Jurkat, Clone E6-1 (cell line): ENCODE measurements around the gene FURIN. TPM values are rescaled to one million over a fixed set of nuclear protein-coding genes. Genes with fewer than 3 reads are reported as not detected.
"Not testable (repeated sequence)": the region's sequence is repeated elsewhere in the genome, so short reads cannot be mapped to it uniquely, and the experiment has no call there.

Source experiments
- DNase-seq: peaks from one replicate; pipeline ENCODE4 v3.0.0-alpha.2; 2011; ENCODE audit warnings: low read depth, low spot score
- H3K4me3 ChIP-seq: 2 replicates; pipeline ENCODE4 v1.5.1; 2011; ENCODE audit warnings: mild to moderate bottlenecking, low read length, control low read depth, moderate library complexity
- polyA plus RNA-seq: library from polyadenylated mRNA; unstranded; fragments of >200 nt; gene quantifications from one replicate; pipeline ENCODE4 v1.2.1, GENCODE V29; 2012; ENCODE audit warnings: missing spikeins; ENCODE audit not compliant: insufficient read length, insufficient read depth

Gene FURIN
- 18.5 TPM for polyA plus RNA-seq

DNA sequence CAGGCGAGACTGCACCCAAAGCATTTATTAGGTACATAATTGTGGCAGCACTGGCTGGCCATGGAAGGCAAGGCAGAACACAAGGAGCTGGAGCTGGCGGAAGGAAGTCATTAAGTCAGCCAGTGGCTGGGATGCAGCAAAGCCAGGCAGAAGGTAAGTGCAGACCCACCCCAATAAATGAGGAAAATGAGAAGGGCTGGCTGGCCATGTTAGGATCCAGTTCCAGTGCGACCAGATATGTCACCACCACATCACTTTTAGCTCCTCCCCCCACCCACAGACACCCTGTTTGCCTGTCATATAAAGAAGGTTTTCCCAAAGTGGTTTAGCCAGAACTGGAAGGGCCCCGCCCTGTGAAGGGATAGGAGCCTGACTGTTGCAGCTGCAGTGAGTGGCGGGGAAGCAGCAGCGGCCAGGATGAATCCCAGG is at the start of gene FURIN:
FURIN (plus strand) TSS at position 328 of the 429 bp plus-strand sequence. CDS start 7,153 bp downstream, outside the sequence.
- no peak within 1 kb of the TSS for H3K4me3 ChIP-seq
- DNase-seq = no peak

GRCh38 chr15:90819390-90819789 is 49.0 kb upstream of the FURIN start:
- no peak overlapping the region for H3K4me3 ChIP-seq
- no peak for DNase-seq

DNA sequence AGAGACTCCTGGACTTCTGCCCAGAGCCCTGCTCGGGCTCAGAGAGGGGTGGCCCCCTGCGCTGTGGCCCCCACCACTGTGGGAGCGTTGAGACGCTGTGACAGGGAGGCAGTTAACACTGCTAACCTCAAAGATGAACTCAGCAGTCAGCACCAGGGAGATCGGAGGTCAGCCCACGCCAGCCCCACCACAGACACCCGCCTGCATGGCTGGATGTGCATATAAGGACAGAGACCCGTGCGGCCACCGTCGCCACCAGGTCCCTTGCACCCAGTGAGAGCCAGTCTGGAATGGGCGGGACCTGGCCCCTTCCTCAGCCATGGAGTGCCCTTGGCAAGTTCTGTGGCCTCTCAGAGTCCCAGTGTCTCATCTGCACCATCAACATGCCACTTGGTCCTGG is 48.5 kb upstream of the FURIN start:
- no peak for DNase-seq
- H3K4me3 ChIP-seq = no peak overlapping the region

GRCh38 chr15:90820481-90820880 is 47.9 kb upstream of the FURIN start:
- DNase-seq = no peak
- no peak overlapping the region for H3K4me3 ChIP-seq

- DNase-seq = no peak
- H3K4me3 ChIP-seq = no peak overlapping the region
Observed at GRCh38 chr15:90822204-90822955, 46.0 kb upstream of the FURIN start.

GRCh38 chr15:90823455-90823974 is 44.9 kb upstream of the FURIN start:
- no peak overlapping the region for H3K4me3 ChIP-seq
- no peak for DNase-seq

DNA sequence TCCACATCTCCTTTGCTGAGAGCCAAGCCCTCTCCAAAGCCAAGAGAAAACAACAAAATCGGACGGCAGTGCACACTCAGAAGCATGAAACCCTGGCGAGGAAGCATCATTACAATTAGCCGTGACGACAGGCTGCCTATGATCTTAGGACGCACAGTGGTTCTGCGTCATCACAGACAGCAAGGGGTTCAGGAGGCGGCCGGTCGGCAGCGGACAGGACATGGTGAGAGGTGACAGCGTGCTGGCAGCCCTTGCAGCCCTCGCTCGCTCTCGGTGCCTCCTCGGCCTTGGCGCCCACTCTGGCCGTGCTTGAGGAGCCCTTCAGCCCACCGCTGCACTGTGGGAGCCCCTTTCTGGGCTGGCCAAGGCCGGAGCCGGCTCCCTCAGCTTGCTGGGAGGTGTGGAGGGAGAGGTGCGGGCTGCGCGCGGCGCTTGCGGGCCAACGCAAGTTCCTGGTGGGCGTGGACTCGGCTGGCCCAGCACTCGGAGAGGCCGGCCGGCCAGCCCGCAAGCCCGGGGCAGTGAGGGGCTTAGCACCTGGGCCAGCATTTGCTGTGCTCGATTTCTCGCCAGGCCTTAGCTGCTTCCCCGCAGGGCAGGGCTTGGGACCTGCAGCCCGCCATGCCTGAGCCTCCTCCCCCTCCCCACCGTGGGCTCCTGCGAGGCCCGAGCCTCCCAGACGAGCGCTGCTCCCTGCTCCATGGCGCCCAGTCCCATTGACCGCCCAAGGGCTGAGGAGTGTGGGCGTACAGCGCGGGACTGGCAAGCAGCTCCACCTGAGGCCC is 43.1 kb upstream of the FURIN start:
- not testable (repeated sequence) for H3K4me3 ChIP-seq, DNase-seq

GRCh38 chr15:90826206-90826885 is 42.0 kb upstream of the FURIN start:
- DNase-seq, H3K4me3 ChIP-seq: not testable (repeated sequence)

- no peak overlapping the region for H3K4me3 ChIP-seq
- DNase-seq = no peak
Observed at GRCh38 chr15:90826886-90827435, 41.4 kb upstream of the FURIN start.

DNA sequence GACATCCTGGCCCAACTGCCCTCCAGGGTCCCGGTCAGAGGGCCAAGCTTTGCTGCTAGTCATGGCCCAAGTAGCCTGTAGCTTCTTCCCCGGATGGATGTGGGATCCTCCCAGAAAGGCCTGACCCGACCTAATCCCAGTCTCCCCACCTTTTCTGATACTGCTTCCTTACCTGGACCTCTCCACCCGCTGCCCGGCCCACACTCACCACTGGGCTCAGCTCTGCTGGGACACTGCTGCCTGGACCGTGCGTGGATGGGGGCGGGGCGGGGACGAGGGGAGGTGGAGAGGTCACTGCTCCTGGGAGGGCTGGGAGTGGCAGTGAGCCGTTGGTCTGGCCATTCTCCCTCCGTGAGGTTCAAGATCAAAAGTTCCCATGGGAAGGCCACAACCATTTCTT is 40.3 kb upstream of the FURIN start:
- no peak overlapping the region for H3K4me3 ChIP-seq
- DNase-seq = no peak

- no peak for DNase-seq
- H3K4me3 ChIP-seq = no peak overlapping the region
Observed at GRCh38 chr15:90829126-90829525, 39.3 kb upstream of the FURIN start.

- H3K4me3 ChIP-seq = no peak overlapping the region
- DNase-seq = no peak
Observed at GRCh38 chr15:90829942-90830440, 38.4 kb upstream of the FURIN start.

- no peak overlapping the region for H3K4me3 ChIP-seq
- no peak for DNase-seq
Observed at GRCh38 chr15:90834626-90835025, 33.8 kb upstream of the FURIN start.

- H3K4me3 ChIP-seq = no peak overlapping the region
- DNase-seq = no peak
Observed at GRCh38 chr15:90836296-90836871, 32.0 kb upstream of the FURIN start.

GRCh38 chr15:90837094-90837493 is 31.3 kb upstream of the FURIN start:
- no peak for DNase-seq
- H3K4me3 ChIP-seq = no peak overlapping the region

DNA sequence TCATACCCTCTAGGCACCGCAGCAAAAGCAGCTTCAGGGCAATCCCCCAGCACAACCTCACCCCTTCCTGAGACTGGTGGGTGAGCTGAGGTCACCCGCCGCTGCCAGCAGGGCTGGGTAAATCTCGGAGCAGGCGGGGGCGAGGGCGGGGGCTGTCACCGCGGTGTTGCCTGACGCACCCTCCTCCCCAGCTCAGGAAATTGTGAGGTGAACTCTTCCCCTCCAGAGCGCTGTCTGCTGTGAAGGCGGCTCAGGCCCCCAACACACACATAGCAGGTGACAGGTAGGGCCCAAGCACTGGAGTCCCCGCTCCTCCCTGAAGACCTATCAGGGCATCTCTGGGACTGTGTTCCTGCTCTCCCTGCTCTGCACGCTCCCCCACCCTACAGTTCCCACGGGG is 30.2 kb upstream of the FURIN start:
- DNase-seq = peak; percentile 38
- no peak overlapping the region for H3K4me3 ChIP-seq

DNA sequence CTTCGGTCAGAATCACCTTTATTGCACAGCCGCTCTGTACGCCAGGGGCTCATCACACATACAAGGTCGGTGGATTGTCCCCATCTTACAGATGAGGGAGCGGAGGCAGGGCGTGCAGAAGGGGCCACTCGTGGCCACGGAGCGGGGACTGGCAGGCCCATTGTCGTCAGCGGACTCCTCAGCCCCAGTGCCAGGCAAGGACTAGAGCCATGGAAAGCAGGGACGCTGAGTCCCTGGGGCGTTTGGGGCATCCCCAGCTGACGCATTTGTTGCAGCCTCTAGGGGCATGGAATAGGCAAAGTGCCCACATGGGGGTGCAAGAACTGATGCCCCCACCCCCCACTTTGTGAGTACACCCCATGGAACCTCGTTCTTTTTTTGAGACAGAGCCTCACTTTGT is 29.8 kb upstream of the FURIN start:
- no peak for DNase-seq
- H3K4me3 ChIP-seq = no peak overlapping the region

DNA sequence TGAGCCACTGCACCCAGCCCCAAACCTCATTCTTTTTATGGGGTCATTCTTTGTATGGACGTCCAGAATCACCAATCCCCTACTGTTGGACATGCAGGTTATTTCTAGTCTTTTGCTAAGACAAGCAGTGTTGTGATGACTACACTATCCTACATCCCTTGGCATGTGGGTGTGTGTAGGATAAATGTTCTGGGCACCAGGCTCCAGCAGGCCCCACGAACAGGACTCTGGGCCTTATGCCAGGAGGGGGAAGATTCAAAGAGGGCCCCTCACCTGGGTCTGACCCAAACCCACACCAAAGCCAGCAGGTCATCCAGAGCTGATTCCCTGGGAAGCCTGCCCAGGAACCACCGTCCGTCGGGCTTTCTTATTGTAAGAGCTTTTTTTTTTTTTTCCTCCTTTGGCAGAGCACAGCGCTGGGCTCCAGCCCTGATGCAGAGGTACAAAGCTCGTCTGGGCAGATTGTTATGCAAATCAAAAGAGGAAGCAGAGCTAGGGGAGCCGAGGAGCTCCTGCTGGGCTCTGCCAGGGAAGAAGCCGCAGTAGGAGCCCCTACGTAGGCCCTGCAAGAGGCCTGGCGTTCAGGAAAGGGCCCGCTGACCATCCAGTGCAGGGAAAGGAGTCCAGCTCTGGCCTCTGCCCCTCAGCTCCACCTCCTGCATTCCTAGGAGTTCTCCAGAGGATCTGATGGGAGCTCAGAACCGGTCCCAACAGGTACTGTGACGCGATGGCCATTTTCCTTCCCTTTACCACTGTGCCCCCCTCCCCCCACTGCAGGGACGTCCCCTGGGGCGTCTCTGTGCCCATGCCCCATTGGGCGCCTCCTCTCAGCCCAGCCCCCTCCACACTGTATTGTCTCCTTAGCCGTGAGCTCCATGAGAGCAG is 29.0 kb upstream of the FURIN start:
- no peak for DNase-seq
- H3K4me3 ChIP-seq = no peak overlapping the region
